ENCODE data around the gene NACA2. TPM values are rescaled to one million over a fixed set of nuclear protein-coding genes. Genes with fewer than 3 reads are reported as not detected.

NACA2 gene
- total and polyA plus RNA-seq, 2 of the 13 experiments (the other 11 are each of a cell fraction or from before 2014, with no cell fraction given), result 0.21 TPM; not detected in 1

DNA sequence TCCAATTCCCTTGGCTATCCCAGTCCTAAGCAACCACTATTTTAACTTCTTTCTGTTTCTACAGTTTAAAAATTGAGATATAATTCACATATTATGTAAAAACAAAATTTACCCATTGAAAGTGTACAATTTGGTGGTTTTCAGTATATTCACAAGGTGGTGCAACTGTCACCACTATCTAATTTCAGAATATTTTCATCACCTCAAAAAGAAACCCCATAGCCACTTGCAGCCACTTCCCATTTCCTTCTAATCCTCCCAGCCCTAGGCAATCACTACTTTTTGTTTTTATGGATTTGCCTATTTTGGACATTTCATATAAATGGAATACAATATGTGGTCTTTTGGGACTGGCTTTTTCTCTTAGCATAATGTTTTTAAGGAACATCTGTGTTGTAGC lies 36.1 kb upstream of the NACA2 start (continued):
- TF ChIP-seq, protein P1, sequence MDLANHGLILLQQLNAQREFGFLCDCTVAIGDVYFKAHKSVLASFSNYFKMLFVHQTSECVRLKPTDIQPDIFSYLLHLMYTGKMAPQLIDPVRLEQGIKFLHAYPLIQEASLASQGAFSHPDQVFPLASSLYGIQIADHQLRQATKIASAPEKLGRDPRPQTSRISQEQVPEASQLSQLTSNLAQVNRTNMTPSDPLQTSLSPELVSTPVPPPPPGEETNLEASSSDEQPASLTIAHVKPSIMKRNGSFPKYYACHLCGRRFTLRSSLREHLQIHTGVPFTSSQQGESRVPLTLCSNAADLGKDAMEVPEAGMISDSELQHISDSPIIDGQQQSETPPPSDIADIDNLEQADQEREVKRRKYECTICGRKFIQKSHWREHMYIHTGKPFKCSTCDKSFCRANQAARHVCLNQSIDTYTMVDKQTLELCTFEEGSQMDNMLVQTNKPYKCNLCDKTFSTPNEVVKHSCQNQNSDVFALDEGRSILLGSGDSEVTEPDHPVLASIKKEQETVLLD (CRISPR knock-in tag; IDR thresholded peaks at IDR 0.05; ENCODE audit: low read depth), result no peak
- TF ChIP-seq ZSCAN12 (CRISPR knock-in tag; IDR thresholded peaks at IDR 0.05), result no peak
- TF ChIP-seq, protein P2, sequence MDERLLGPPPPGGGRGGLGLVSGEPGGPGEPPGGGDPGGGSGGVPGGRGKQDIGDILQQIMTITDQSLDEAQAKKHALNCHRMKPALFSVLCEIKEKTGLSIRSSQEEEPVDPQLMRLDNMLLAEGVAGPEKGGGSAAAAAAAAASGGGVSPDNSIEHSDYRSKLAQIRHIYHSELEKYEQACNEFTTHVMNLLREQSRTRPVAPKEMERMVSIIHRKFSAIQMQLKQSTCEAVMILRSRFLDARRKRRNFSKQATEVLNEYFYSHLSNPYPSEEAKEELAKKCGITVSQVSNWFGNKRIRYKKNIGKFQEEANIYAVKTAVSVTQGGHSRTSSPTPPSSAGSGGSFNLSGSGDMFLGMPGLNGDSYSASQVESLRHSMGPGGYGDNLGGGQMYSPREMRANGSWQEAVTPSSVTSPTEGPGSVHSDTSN (CRISPR knock-in tag; IDR thresholded peaks at IDR 0.05), result no peak

DNA sequence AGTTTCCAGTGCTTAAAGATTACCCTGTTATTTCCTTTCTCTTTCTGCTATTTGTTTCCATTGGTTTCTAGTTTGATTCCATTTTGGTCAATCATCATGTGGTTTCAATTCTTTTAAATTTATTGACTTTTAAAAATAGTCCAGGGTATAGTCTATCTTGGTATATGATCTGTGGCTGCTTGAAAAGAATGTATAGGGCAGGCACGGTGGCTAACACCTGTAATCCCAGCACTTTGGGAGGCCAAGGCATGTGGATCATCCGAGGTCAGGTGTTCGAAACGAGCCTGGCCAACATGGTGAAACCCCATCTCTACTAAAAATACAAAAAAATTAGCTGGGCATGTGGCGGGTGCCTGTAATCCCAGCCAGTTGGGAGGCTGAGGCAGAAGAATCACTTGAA lies 34.5 kb upstream of the NACA2 start:
- H4K20me1 ChIP-seq (ENCODE audit: insufficient read depth, low read length), result no peaks in the 10 kb centered on the region
- H3K9ac ChIP-seq (ENCODE audit: insufficient read depth, low read depth, low read length), result no peak overlapping the region
- no peak for ATAC-seq
- no peaks in the 10 kb centered on the region for H3K79me2 ChIP-seq (ENCODE audit: insufficient read depth, low read length)
- no peaks in the 10 kb centered on the region for H3K27me3 ChIP-seq (ENCODE audit: control insufficient read depth in 1 of 2, insufficient read depth in 2 of 2, low read length in 2 of 2)
- TF ChIP-seq SATB2 (CRISPR knock-in tag; IDR thresholded peaks at IDR 0.05), result no peak
- TF ChIP-seq TARDBP (CRISPR knock-in tag; IDR thresholded peaks at IDR 0.05), result no peak
- TF ChIP-seq GFI1 (CRISPR knock-in tag; IDR thresholded peaks at IDR 0.05; ENCODE audit: borderline replicate concordance), result no peak
- TF ChIP-seq ZBTB7B (CRISPR knock-in tag; IDR thresholded peaks at IDR 0.05), result no peak
- TF ChIP-seq ATF1 (CRISPR knock-in tag; IDR thresholded peaks at IDR 0.05), result no peak
- no peak for TF ChIP-seq HES4 (CRISPR knock-in tag; IDR thresholded peaks at IDR 0.05; ENCODE audit: borderline replicate concordance)
- TF ChIP-seq, protein P3, sequence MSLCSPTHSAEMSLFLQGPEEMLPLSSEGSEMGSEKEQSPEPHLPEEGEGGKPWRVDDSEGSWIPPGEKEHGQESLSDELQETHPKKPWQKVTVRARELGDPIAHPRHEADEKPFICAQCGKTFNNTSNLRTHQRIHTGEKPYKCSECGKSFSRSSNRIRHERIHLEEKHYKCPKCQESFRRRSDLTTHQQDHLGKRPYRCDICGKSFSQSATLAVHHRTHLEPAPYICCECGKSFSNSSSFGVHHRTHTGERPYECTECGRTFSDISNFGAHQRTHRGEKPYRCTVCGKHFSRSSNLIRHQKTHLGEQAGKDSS (CRISPR knock-in tag; IDR thresholded peaks at IDR 0.05; ENCODE audit: borderline replicate concordance, low read depth), result no peak
- no peak for TF ChIP-seq TRIM24 (CRISPR knock-in tag; IDR thresholded peaks at IDR 0.05)
- TF ChIP-seq ZNF605 (CRISPR knock-in tag; IDR thresholded peaks at IDR 0.05), result no peak
- no peak for TF ChIP-seq ZNF337 (CRISPR knock-in tag; IDR thresholded peaks at IDR 0.05; ENCODE audit: borderline replicate concordance, low read depth)
- TF ChIP-seq, protein P4, sequence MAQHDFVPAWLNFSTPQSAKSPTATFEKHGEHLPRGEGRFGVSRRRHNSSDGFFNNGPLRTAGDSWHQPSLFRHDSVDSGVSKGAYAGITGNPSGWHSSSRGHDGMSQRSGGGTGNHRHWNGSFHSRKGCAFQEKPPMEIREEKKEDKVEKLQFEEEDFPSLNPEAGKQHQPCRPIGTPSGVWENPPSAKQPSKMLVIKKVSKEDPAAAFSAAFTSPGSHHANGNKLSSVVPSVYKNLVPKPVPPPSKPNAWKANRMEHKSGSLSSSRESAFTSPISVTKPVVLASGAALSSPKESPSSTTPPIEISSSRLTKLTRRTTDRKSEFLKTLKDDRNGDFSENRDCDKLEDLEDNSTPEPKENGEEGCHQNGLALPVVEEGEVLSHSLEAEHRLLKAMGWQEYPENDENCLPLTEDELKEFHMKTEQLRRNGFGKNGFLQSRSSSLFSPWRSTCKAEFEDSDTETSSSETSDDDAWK (CRISPR knock-in tag; IDR thresholded peaks at IDR 0.05), result no peak
- no peak for TF ChIP-seq SRF (IDR thresholded peaks at IDR 0.05; ENCODE audit: low read depth, low read length)
- TF ChIP-seq TBX3 (IDR thresholded peaks at IDR 0.05; ENCODE audit: borderline replicate concordance), result no peak
- in situ Hi-C loops (cut with HindIII; ENCODE audit: extremely low pct_ligation_motif_present, low pct_unique_long_range_greater_than_20kb), result no loop called here
- no TSS peak for BruUV-seq (replicated peaks)
- intact Hi-C loops (cut with micrococcal nuclease; ENCODE audit: unreplicated experiment), result no loop called here
- H3K27ac ChIP-seq (ENCODE audit: extremely low read length, insufficient read depth, low read length), result no peak overlapping the region
- H3K4me2 ChIP-seq (ENCODE audit: low read depth, low read length), result no peak overlapping the region
- H3K4me3 ChIP-seq (replicated peaks in 1 of 3; ENCODE audit: insufficient read depth in 1 of 3, low read depth in 2 of 3, low read length in 3 of 3), result no peak overlapping the region
- H3K36me3 ChIP-seq (replicated peaks in 1 of 2; ENCODE audit: control insufficient read depth in 1 of 2, insufficient read depth in 2 of 2, low read length in 2 of 2), result no peaks in the 10 kb centered on the region
- FAIRE-seq, result no peak
- peaks cover 12% of the 10 kb centered on the region; the same call in 1 of the 2 replicates for H3K4me1 ChIP-seq (ENCODE audit: insufficient read depth, low read length)
- ChIA-PET POLR2A (no interaction called here), CTCF (ENCODE audit: low intra/inter-chr PET ratio, low total read pairs) (interaction anchor here (0.6 kb wide), 1 partner anchor 37 kb away, joined by 3 read pairs; no protein-coding TSS in a partner anchor)
- H2AFZ ChIP-seq (ENCODE audit: low read length), result no peak overlapping the region
- 52% methylated on average over 5 of the region's 5 CpGs for WGBS (ENCODE audit: low lambda C conversion rate)
- no peaks in the 10 kb centered on the region for H3K9me3 ChIP-seq (ENCODE audit: low read length)
- no peak for DNase-seq (ENCODE audit: low spot score)

Data from HepG2 (cell line).